Calu3 (cell line): ENCODE results near the gene ERFE. TPM values are rescaled to one million over a fixed set of nuclear protein-coding genes. Genes with fewer than 3 reads are reported as not detected.
"Not testable (repeated sequence)": the region's sequence is repeated elsewhere in the genome, so short reads cannot be mapped to it uniquely, and the experiment has no call there.

Source experiments
- Bru-seq: library from RNA; stranded (reverse); fragments of 400-500 nt; gene quantifications from one replicate; lab custom pipeline; 2021; lab: Mats Ljungman, UMichigan
- BruChase-seq, 2 experiments: library from RNA; stranded (reverse); fragments of 400-500 nt; gene quantifications; one replicate each; lab custom pipeline; 2021; lab: Mats Ljungman, UMichigan
- BruUV-seq: library from RNA; stranded (reverse); fragments of 400-500 nt; replicated peaks from 2 replicates; lab custom pipeline; 2021; lab: Mats Ljungman, UMichigan
- CTCF ChIA-PET: fragments of 300-600 bp; sonication (Branson Sonifier 250); formaldehyde crosslinking; loops from one replicate; lab custom pipeline; 2022; ENCODE audit warnings: antibody characterized with exemption; lab: Charles Lee
- DNase-seq: peaks from one replicate; pipeline ENCODE4 v3.0.0; 2022
- H3K27ac Mint-ChIP-seq: one replicate; pipeline ENCODE4 v1.8.0; 2022; ENCODE audit warnings: mixed read lengths; ENCODE audit not compliant: unreplicated experiment
- H3K27me3 Mint-ChIP-seq: one replicate; pipeline ENCODE4 v1.8.0; 2022; ENCODE audit warnings: mixed read lengths; ENCODE audit not compliant: unreplicated experiment
- H3K36me3 Mint-ChIP-seq: one replicate; pipeline ENCODE4 v1.8.0; 2022; ENCODE audit warnings: mild to moderate bottlenecking, moderate library complexity, mixed read lengths; ENCODE audit not compliant: insufficient read depth, unreplicated experiment
- H3K4me1 Mint-ChIP-seq: one replicate; pipeline ENCODE4 v1.8.0; 2022; ENCODE audit warnings: mild to moderate bottlenecking, low read depth, mixed read lengths; ENCODE audit not compliant: unreplicated experiment
- H3K4me3 Mint-ChIP-seq: one replicate; pipeline ENCODE4 v1.8.0; 2022; ENCODE audit warnings: mild to moderate bottlenecking, low read depth, moderate library complexity, mixed read lengths; ENCODE audit not compliant: unreplicated experiment
- H3K9me3 Mint-ChIP-seq: one replicate; pipeline ENCODE4 v1.8.0; 2022; ENCODE audit warnings: low read depth, mixed read lengths; ENCODE audit not compliant: unreplicated experiment
- CTCF ChIP-seq: fragments of 200-600 bp; IDR thresholded peaks from one replicate; pipeline ENCODE4 v1.8.0; 2022; ENCODE audit warnings: antibody characterized with exemption; ENCODE audit not compliant: unreplicated experiment
- intact Hi-C: fragments of 100-400 bp; cut with micrococcal nuclease; formaldehyde crosslinking; loops from one replicate; pipeline ENCODE4 v1.10.0; 2022; ENCODE audit not compliant: unreplicated experiment
- long read RNA-seq: library from polyadenylated mRNA; stranded (forward); transcript quantifications from one replicate; pipeline ENCODE4 v2.0.0, GENCODE V29; 2022
- total RNA-seq: library from RNA; stranded (reverse); gene quantifications from 2 replicates; pipeline ENCODE4 v1.2.3, GENCODE V29; 2022

Gene ERFE
- total RNA-seq (2.4 and 4.0 TPM in 2 replicates), Bru-seq, nascent RNA (percentile 19 among the genes with signal in this experiment), BruChase-seq, experiment 1, labeled RNA remaining after a 6-hour chase (percentile 20 among the genes with signal in this experiment), BruChase-seq, experiment 2, labeled RNA remaining after a 2-hour chase (percentile 19 among the genes with signal in this experiment)
- long read RNA-seq, partial matches to known transcripts = 0 of 8 reads
- long read RNA-seq, other reads (novel, unspliced or antisense) = 8 of 8 reads

GRCh38 chr2:238158509-238159070, at the start of gene ERFE:
ERFE (plus strand) TSS chr2:238158970; CDS start chr2:238159008, 38 bp downstream.
- H3K36me3 Mint-ChIP-seq = no peaks in the 10 kb centered on the region
- peak; percentile 76 for DNase-seq
- CTCF ChIA-PET = no interaction called here
- H3K4me3 Mint-ChIP-seq = peak within 1 kb of the TSS; percentile 45
- no peak within 1 kb of the TSS for H3K27ac Mint-ChIP-seq
- no peaks in the 10 kb centered on the region for H3K9me3 Mint-ChIP-seq
- H3K27me3 Mint-ChIP-seq = no peaks in the 10 kb centered on the region
- intact Hi-C loops = no loop called here
- peak; percentile 83 for TF ChIP-seq CTCF
- no TSS peak for BruUV-seq
- H3K4me1 Mint-ChIP-seq = peaks cover 7% of the 10 kb centered on the region

- BruUV-seq = no TSS peak
- H3K27me3 Mint-ChIP-seq = peaks cover 47% of the 10 kb centered on the region
Observed at GRCh38 chr2:238113611-238114010, 45.2 kb upstream of the ERFE start.

GRCh38 chr2:238114331-238114841, 44.4 kb upstream of the ERFE start:
- CTCF ChIA-PET = interaction anchor here (0.6 kb wide), 1 partner anchor 17 kb away, joined by 3 read pairs; no protein-coding TSS in a partner anchor
- Mint-ChIP-seq H3K27ac (no peak overlapping the region), H3K27me3 (peaks cover 54% of the 10 kb centered on the region), H3K9me3 (peaks cover 2% of the 10 kb centered on the region), H3K4me1 (no peaks in the 10 kb centered on the region), H3K36me3 (no peaks in the 10 kb centered on the region), H3K4me3 (no peak overlapping the region)
- intact Hi-C loops = no loop called here
- DNase-seq = no peak
- no TSS peak for BruUV-seq
- TF ChIP-seq CTCF = no peak

More at GRCh38 chr2:238113611-238114010, 45.2 kb upstream of the ERFE start:
- Mint-ChIP-seq H3K36me3 (no peaks in the 10 kb centered on the region), H3K9me3 (peaks cover 2% of the 10 kb centered on the region), H3K4me1 (no peaks in the 10 kb centered on the region), H3K4me3 (no peak overlapping the region), H3K27ac (no peak overlapping the region)
- intact Hi-C loops = no loop called here
- CTCF ChIA-PET = no interaction called here
- no peak for DNase-seq
- TF ChIP-seq CTCF = no peak

- H3K4me1 Mint-ChIP-seq = no peaks in the 10 kb centered on the region
Observed at GRCh38 chr2:238114851-238115660, 43.7 kb upstream of the ERFE start.

GRCh38 chr2:238115709-238116108, 43.1 kb upstream of the ERFE start:
- H3K36me3 Mint-ChIP-seq, intact Hi-C loops, CTCF ChIA-PET, H3K4me3 Mint-ChIP-seq, BruUV-seq, H3K4me1 Mint-ChIP-seq, DNase-seq, H3K27ac Mint-ChIP-seq, H3K9me3 Mint-ChIP-seq: not testable (repeated sequence)
- H3K27me3 Mint-ChIP-seq = peaks cover 64% of the 10 kb centered on the region

More at GRCh38 chr2:238114851-238115660, 43.7 kb upstream of the ERFE start:
- DNase-seq = no peak
- intact Hi-C loops = no loop called here
- H3K36me3 Mint-ChIP-seq = no peaks in the 10 kb centered on the region
- CTCF ChIA-PET = interaction anchor here (0.6 kb wide), 1 partner anchor 16 kb away, joined by 3 read pairs; no protein-coding TSS in a partner anchor
- H3K9me3 Mint-ChIP-seq = peaks cover 2% of the 10 kb centered on the region
- BruUV-seq = no TSS peak
- no peak for TF ChIP-seq CTCF
- peaks cover 61% of the 10 kb centered on the region for H3K27me3 Mint-ChIP-seq
- H3K4me3 Mint-ChIP-seq = no peak overlapping the region
- no peak overlapping the region for H3K27ac Mint-ChIP-seq
